ENCODE results near the gene APBA2. TPM values are rescaled to one million over a fixed set of nuclear protein-coding genes. Genes with fewer than 3 reads are reported as not detected.

Gene APBA2
- total RNA-seq, 1 donor from 2014 or later, result 41.0 TPM

DNA sequence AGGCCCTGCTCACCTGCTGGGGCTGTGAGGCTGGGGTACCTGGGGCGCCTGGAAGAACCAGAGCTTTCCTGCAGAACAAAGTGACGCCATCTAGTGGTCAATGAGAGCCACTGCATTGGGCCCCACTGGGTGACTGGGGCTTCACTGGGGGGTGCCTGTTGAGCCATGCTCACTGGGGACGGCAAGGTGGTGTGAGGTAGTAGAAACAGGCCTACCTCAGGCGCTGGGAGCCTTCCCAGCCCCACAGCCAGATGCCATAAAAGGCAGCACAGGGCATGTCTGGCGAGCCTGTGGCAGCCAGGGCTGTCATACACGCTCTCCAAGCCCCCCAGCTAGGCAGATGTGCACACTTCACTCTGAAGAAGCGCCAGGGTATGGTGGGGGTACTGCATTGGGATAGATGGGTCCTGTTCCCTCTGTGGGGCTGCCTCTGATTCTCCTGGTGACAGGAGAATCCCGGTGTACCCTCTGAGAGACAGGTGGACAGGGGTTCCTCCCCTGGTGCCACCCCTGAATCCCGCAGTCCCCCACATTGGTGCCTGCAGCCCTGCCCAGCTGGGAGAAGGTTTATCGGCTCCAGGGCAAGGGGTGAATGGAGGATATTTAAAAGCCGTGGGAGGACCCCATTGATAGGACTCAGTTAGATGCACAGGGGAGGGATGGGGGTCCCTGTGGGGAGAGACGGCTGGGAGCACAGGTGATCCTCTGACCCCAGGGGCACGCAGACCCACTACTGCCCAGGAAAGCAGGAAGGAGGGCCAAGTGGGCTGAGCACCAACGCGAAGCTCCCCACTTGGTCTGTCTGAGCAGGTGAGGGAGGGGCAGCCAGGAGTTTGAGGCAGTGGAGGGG lies 205.1 kb downstream of the APBA2 start:
- Mint-ChIP-seq H3K9me3 (ENCODE audit: low read depth) (no peaks in the 10 kb centered on the region), H3K27ac (no peak overlapping the region), H3K27me3 (no peaks in the 10 kb centered on the region), H3K36me3 (ENCODE audit: insufficient read depth) (peaks cover 1% of the 10 kb centered on the region), H3K4me3 (ENCODE audit: low read depth) (no peak overlapping the region), H3K4me1 (ENCODE audit: low read depth) (peaks cover 4% of the 10 kb centered on the region)
- TF ChIP-seq, protein P1, sequence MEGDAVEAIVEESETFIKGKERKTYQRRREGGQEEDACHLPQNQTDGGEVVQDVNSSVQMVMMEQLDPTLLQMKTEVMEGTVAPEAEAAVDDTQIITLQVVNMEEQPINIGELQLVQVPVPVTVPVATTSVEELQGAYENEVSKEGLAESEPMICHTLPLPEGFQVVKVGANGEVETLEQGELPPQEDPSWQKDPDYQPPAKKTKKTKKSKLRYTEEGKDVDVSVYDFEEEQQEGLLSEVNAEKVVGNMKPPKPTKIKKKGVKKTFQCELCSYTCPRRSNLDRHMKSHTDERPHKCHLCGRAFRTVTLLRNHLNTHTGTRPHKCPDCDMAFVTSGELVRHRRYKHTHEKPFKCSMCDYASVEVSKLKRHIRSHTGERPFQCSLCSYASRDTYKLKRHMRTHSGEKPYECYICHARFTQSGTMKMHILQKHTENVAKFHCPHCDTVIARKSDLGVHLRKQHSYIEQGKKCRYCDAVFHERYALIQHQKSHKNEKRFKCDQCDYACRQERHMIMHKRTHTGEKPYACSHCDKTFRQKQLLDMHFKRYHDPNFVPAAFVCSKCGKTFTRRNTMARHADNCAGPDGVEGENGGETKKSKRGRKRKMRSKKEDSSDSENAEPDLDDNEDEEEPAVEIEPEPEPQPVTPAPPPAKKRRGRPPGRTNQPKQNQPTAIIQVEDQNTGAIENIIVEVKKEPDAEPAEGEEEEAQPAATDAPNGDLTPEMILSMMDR (IDR thresholded peaks at IDR 0.05; ENCODE audit: unreplicated experiment), result peak; percentile 74
- DNase-seq (ENCODE audit: low spot score, unreplicated experiment), result peak; percentile 38

DNA sequence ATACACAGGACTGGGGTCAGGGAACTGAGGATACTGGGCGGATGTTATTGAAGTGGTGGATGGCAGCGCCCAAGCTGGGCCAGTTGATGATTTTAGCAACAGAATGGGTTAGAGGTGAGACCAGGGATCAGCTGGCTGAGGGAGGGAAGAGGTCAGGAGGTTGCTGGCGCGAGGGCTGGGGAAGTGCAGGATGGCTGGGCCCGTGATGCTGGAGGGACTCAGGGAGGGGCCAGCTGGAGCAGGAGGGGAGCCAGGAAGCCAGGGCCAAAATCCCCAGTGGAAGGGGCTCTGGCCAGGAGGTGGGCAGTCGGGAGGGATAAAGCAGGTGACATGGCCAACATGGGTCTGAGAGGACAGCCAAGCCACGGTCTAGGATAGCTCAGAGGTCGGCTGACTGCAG lies 205.9 kb downstream of the APBA2 start:
- no peak for DNase-seq (ENCODE audit: low spot score, unreplicated experiment)
- TF ChIP-seq, protein P1 (IDR thresholded peaks at IDR 0.05; ENCODE audit: unreplicated experiment), result no peak
- Mint-ChIP-seq H3K9me3 (ENCODE audit: low read depth) (no peaks in the 10 kb centered on the region), H3K27ac (no peak overlapping the region), H3K36me3 (ENCODE audit: insufficient read depth) (peaks cover 1% of the 10 kb centered on the region), H3K4me3 (ENCODE audit: low read depth) (no peak overlapping the region), H3K27me3 (no peaks in the 10 kb centered on the region), H3K4me1 (ENCODE audit: low read depth) (peaks cover 4% of the 10 kb centered on the region)

DNA sequence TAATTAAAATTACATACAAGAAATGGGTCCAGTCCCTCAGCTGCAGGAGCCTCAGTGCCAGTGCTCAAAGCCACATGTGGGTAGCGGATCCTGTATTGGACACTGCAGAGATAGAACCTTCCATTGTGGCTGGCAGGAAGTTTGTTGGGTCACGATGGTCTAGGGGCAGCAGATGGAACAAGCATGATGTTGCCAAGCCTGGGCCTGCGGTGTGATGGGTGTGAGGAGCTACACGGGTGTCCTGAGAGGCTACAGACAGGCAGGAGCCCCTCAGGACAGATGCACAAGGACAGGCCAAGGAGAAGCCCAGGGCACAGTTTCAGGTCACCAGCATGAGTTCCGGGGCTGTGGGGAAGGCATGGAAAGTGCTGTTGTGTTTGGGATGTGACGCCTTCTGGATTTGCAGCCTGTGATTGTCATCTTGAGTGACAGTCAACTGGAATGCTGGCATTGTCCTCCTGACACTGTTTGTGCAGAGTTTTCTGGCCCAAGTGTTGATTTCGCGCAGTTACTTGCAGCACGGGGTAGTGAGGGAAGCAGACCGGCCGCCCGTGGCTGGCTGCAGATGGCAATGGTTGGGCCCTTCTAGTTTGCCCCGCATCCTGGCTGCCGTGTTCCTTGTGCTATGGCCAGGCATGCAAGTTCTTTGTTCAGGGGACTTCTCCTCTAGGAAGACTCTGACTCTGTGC lies 206.7 kb downstream of the APBA2 start:
- Mint-ChIP-seq H3K27me3 (no peaks in the 10 kb centered on the region), H3K9me3 (ENCODE audit: low read depth) (no peaks in the 10 kb centered on the region), H3K4me3 (ENCODE audit: low read depth) (no peak overlapping the region), H3K27ac (no peak overlapping the region), H3K4me1 (ENCODE audit: low read depth) (peaks cover 4% of the 10 kb centered on the region), H3K36me3 (ENCODE audit: insufficient read depth) (peaks cover 1% of the 10 kb centered on the region)
- TF ChIP-seq, protein P1 (IDR thresholded peaks at IDR 0.05; ENCODE audit: unreplicated experiment), result no peak
- DNase-seq (ENCODE audit: low spot score, unreplicated experiment), result no peak

DNA sequence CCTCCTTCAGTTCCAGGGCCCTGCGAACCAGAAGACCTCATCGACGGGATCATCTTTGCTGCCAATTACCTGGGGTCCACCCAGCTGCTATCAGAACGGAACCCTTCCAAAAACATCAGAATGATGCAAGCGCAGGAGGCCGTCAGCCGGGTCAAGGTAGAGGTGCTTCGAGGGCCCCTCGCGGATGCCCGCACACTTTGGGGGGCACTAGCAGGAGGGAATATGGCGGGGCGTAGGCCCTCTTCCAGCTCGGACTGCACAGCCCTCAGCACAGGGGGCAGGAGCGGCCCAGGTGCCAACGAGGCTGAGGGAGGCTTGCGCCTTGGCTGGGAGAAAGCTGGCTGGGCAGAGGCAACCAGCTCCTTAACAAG lies 207.3 kb downstream of the APBA2 start:
- DNase-seq (ENCODE audit: low spot score, unreplicated experiment), result no peak
- Mint-ChIP-seq H3K4me3 (ENCODE audit: low read depth) (no peak overlapping the region), H3K4me1 (ENCODE audit: low read depth) (no peaks in the 10 kb centered on the region), H3K27me3 (no peaks in the 10 kb centered on the region), H3K27ac (no peak overlapping the region), H3K36me3 (ENCODE audit: insufficient read depth) (peaks cover 1% of the 10 kb centered on the region), H3K9me3 (ENCODE audit: low read depth) (no peaks in the 10 kb centered on the region)
- TF ChIP-seq, protein P1 (IDR thresholded peaks at IDR 0.05; ENCODE audit: unreplicated experiment), result no peak

DNA sequence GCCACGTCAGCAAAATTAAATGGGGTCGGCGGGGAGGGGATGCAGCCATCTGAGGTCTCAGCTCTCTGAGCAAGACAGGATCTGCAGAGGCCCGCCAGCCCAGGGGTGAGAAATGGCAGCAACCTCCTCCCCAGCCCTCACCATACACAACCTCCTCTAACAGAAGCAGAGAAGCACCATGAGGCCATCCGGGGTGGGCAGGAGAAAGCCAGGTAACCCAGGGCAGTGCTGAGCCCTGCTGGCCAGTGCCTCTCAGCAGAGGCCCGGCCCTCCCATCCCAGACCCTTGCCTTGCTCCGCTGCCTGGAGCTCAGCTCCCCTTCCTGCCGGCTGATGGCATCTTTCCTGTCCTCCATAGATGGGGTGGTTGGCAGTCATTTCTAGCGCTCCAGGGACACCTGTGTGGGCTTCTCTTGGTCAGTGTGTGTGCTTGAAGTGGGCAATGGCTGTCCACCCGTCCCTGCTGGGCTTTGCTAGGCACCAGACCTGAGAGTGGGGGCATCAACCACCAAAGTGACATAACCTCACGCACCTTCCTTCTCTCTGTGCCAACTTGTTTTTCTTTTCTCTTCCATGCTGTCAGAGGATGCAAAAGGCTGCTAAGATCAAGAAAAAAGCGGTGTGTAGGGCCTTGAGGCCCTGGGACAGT lies 208.0 kb downstream of the APBA2 start:
- Mint-ChIP-seq H3K27me3 (no peaks in the 10 kb centered on the region), H3K27ac (no peak overlapping the region), H3K36me3 (ENCODE audit: insufficient read depth) (peaks cover 1% of the 10 kb centered on the region), H3K4me3 (ENCODE audit: low read depth) (no peak overlapping the region), H3K9me3 (ENCODE audit: low read depth) (no peaks in the 10 kb centered on the region), H3K4me1 (ENCODE audit: low read depth) (no peaks in the 10 kb centered on the region)
- TF ChIP-seq, protein P1 (IDR thresholded peaks at IDR 0.05; ENCODE audit: unreplicated experiment), result no peak
- DNase-seq (ENCODE audit: low spot score, unreplicated experiment), result no peak

Measured in progenitor cell of endocrine pancreas (in vitro differentiated cells).